HL-60 (cell line): ENCODE results near the gene AMPD2.

Source experiments
- DNase-seq, 2 experiments: peaks; one replicate each; pipeline ENCODE4 v3.0.0-alpha.2; 2010 to 2020; ENCODE audit warnings: low read depth in 1 of 2, low spot score in 1 of 2
- H3K27ac ChIP-seq: fragments of 250-450 bp; sonication (Bioruptor Pico); replicated peaks from 2 replicates; pipeline ENCODE4 v1.5.1; 2020; ENCODE audit warnings: mild to moderate bottlenecking, moderate library complexity
- H3K27me3 ChIP-seq: fragments of 250-450 bp; sonication (Bioruptor Pico); 2 replicates; pipeline ENCODE4 v1.5.1; 2021; ENCODE audit warnings: mild to moderate bottlenecking, moderate library complexity; ENCODE audit not compliant: insufficient read depth, poor library complexity, severe bottlenecking
- H3K4me3 ChIP-seq: replicated peaks from 2 replicates; pipeline ENCODE4 v1.5.1; 2011; ENCODE audit warnings: mild to moderate bottlenecking, control low read depth, low read length; ENCODE audit not compliant: insufficient read depth
- GABPA ChIP-seq: IDR thresholded peaks from 2 replicates; pipeline ENCODE4 v1.6.1; 2012; ENCODE audit warnings: low read depth
- POLR2AphosphoS5 ChIP-seq: IDR thresholded peaks from 2 replicates; pipeline ENCODE4 v1.6.1; 2012; ENCODE audit warnings: low read depth
- SPI1 ChIP-seq: IDR thresholded peaks from 2 replicates; pipeline ENCODE4 v1.6.1; 2012; ENCODE audit warnings: low read depth, mild to moderate bottlenecking, borderline replicate concordance
- TF ChIP-seq, protein P1 (sequence below): IDR thresholded peaks from 2 replicates; pipeline ENCODE4 v1.6.1; 2012; ENCODE audit warnings: low read depth; ENCODE audit not compliant: insufficient replicate concordance
- TF ChIP-seq, protein P2 (sequence below): IDR thresholded peaks from one replicate; pipeline ENCODE4 v1.5.1; 2011; ENCODE audit warnings: low read length, control low read depth, inconsistent platforms; ENCODE audit not compliant: insufficient read depth

The AMPD2 gene

DNA sequence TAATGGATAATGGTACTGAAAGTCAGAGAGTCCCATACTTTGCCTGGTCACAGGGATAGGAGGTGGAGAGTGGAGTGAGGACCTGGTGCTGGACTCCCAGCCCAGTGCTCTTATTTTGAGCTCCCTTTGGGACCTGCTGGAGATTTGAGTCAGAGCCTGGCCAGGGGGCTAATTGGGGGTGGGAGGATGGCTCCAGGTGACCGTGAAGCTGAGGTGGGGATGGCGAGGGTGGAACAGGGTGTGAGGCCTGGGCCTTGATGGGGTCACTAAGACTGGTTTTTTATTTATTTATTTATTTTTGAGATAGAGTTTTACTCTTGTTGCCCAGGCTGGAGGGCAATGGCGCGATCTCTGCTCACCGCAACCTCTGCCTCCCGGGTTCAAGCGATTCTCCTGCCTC, 17.8 kb downstream of the AMPD2 start:
- no peak overlapping the region for H3K27ac ChIP-seq

DNA sequence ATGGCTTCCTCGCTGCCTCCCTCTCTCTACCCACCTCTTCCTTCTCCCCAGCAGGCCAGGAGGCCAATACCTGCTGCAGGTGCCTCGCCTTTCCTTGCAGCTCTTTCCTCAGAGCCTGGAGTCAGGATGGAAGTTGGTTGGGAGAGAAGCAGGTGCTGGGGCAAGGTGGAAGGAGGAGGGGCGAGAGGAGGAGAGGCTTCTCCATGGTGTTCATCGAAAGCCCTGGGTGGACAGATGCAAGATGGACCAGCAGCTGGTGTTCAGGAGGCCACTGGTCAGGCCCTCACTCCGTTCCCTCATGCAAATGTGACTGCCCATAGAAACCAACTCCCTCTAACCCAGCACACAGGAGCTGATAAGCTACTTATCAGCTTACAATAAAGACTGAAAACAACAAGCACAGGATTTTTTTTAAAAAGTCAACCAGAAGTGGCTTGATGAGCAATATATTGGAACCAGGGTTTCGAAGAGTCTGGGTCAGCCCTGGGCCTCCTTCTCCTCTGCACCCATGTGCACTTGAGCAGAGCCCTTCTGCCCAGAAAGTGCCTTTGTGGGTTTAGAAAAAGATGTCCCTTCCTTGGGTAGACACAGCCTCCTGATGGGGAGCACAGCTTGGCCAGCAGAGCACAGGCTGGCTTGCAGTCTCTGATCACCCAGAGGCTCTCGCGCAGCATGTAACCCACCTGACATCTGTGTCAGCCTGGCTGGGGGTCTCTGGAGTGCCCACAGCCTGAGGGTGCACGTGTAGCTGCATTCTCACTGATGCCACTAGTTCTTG, 19.6 kb downstream of the AMPD2 start:
- H3K4me3 ChIP-seq, result no peak overlapping the region
- H3K27ac ChIP-seq, result no peak overlapping the region
- H3K27me3 ChIP-seq, result no peaks in the 10 kb centered on the region
- TF ChIP-seq, protein P1, sequence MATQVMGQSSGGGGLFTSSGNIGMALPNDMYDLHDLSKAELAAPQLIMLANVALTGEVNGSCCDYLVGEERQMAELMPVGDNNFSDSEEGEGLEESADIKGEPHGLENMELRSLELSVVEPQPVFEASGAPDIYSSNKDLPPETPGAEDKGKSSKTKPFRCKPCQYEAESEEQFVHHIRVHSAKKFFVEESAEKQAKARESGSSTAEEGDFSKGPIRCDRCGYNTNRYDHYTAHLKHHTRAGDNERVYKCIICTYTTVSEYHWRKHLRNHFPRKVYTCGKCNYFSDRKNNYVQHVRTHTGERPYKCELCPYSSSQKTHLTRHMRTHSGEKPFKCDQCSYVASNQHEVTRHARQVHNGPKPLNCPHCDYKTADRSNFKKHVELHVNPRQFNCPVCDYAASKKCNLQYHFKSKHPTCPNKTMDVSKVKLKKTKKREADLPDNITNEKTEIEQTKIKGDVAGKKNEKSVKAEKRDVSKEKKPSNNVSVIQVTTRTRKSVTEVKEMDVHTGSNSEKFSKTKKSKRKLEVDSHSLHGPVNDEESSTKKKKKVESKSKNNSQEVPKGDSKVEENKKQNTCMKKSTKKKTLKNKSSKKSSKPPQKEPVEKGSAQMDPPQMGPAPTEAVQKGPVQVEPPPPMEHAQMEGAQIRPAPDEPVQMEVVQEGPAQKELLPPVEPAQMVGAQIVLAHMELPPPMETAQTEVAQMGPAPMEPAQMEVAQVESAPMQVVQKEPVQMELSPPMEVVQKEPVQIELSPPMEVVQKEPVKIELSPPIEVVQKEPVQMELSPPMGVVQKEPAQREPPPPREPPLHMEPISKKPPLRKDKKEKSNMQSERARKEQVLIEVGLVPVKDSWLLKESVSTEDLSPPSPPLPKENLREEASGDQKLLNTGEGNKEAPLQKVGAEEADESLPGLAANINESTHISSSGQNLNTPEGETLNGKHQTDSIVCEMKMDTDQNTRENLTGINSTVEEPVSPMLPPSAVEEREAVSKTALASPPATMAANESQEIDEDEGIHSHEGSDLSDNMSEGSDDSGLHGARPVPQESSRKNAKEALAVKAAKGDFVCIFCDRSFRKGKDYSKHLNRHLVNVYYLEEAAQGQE, result no peak
- TF ChIP-seq, protein P2, sequence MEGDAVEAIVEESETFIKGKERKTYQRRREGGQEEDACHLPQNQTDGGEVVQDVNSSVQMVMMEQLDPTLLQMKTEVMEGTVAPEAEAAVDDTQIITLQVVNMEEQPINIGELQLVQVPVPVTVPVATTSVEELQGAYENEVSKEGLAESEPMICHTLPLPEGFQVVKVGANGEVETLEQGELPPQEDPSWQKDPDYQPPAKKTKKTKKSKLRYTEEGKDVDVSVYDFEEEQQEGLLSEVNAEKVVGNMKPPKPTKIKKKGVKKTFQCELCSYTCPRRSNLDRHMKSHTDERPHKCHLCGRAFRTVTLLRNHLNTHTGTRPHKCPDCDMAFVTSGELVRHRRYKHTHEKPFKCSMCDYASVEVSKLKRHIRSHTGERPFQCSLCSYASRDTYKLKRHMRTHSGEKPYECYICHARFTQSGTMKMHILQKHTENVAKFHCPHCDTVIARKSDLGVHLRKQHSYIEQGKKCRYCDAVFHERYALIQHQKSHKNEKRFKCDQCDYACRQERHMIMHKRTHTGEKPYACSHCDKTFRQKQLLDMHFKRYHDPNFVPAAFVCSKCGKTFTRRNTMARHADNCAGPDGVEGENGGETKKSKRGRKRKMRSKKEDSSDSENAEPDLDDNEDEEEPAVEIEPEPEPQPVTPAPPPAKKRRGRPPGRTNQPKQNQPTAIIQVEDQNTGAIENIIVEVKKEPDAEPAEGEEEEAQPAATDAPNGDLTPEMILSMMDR, result no peak
- no peak for TF ChIP-seq SPI1
- TF ChIP-seq POLR2AphosphoS5, result no peak
- TF ChIP-seq GABPA, result no peak
- peak in 1 of 2 experiments; percentile 0 for DNase-seq

More for the DNA sequence above, 17.8 kb downstream of the AMPD2 start:
- DNase-seq, result peak in 1 of 2 experiments; percentile 0
- no peak overlapping the region for H3K4me3 ChIP-seq
- no peaks in the 10 kb centered on the region for H3K27me3 ChIP-seq
- TF ChIP-seq, protein P2, result no peak
- no peak for TF ChIP-seq SPI1
- TF ChIP-seq, protein P1, result no peak
- TF ChIP-seq GABPA, result no peak

DNA sequence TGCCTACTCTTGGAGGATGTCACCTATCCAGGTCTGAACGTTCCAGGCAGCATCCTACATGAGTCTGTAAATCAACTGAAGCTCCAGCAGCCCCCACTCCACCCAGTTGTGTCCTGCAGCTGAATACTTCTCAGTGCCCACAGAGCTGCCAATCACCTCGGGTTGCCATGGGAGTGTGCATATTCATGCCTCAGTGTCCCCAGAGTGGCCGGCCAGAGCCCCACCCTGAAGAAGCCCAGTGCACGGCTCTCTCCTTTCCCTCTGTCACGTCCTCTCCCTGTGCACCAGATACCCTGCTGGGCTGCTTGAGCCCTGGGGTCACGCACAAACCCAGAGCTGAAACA, 20.2 kb downstream of the AMPD2 start:
- no peak for TF ChIP-seq SPI1
- TF ChIP-seq POLR2AphosphoS5, result no peak
- TF ChIP-seq, protein P2, result no peak
- TF ChIP-seq GABPA, result no peak
- TF ChIP-seq, protein P1, result no peak
- no peaks in the 10 kb centered on the region for H3K27me3 ChIP-seq
- H3K27ac ChIP-seq, result no peak overlapping the region
- peak in 1 of 2 experiments; percentile 0 for DNase-seq
- H3K4me3 ChIP-seq, result no peak overlapping the region
